Ramos (cell line): ENCODE measurements around the gene CSNK1A1L.
"Not testable (repeated sequence)": the region's sequence is repeated elsewhere in the genome, so short reads cannot be mapped to it uniquely, and the experiment has no call there.

ENCODE experiments used
- in situ Hi-C: fragments of 300-500 bp; cut with MboI; formaldehyde crosslinking; loops from one replicate; pipeline ENCODE4 v1.14.3; 2022; ENCODE audit warnings: low sequenced_read_pairs; ENCODE audit not compliant: unreplicated experiment

Gene CSNK1A1L

GRCh38 chr13:37065890-37066526 lies 39.5 kb downstream of the CSNK1A1L start:
- in situ Hi-C loops: no loop called here

- in situ Hi-C loops: no loop called here
Measured at GRCh38 chr13:37059848-37060192, 45.6 kb downstream of the CSNK1A1L start.

GRCh38 chr13:37058910-37059847 lies 46.3 kb downstream of the CSNK1A1L start, which contains the start of gene SUPT20H:
Gene SUPT20H, minus strand, starts transcription at chr13:37059688. Its CDS starts 8,198 bp downstream, at chr13:37051490.
- in situ Hi-C loops: no loop called here

GRCh38 chr13:37056228-37056627 lies 49.2 kb downstream of the CSNK1A1L start:
- in situ Hi-C loops: not testable (repeated sequence)
